ENCODE results near the gene SAMD1.

- TF ChIP-seq POLR2A (IDR thresholded peaks at IDR 0.05; ENCODE audit: low read depth, low read length) (no peak), POLR2AphosphoS5 (IDR thresholded peaks at IDR 0.05; ENCODE audit: low read depth, low read length) (no peak), SPI1 (IDR thresholded peaks at IDR 0.05; ENCODE audit: low read depth, low read length) (no peak), TAF1 (IDR thresholded peaks at IDR 0.05; ENCODE audit: low read depth, low read length) (no peak), PAX5 (IDR thresholded peaks at IDR 0.05; ENCODE audit: insufficient read depth, low read length, severe bottlenecking) (no peak), POU2F2 (IDR thresholded peaks at IDR 0.05; ENCODE audit: low read depth, low read length) (no peak)
Measured at GRCh38 chr19:14116918-14117578, 26.5 kb upstream of the SAMD1 start.

Data from GM12891 (cell line).